ENCODE results near the gene RAMACL.

DNA sequence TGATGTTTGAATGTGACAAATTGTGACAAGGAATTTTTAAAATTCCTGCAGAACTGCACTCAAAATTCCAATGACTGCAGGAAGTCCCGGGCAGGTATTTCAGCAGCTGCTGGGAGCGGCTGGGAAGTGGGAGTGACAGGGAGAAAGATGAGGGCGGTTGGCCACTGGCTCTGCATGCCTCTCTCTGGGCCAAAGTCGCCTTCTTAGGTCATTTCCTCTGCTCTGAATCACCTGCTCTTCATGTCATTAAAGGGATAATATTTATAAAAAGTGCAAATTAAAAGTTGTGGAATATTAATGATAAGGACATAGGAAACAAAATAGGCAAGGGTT is 43.9 kb downstream of the RAMACL start:
- TF ChIP-seq POLR2A (IDR thresholded peaks at IDR 0.05): no peak
- TF ChIP-seq, protein P1, sequence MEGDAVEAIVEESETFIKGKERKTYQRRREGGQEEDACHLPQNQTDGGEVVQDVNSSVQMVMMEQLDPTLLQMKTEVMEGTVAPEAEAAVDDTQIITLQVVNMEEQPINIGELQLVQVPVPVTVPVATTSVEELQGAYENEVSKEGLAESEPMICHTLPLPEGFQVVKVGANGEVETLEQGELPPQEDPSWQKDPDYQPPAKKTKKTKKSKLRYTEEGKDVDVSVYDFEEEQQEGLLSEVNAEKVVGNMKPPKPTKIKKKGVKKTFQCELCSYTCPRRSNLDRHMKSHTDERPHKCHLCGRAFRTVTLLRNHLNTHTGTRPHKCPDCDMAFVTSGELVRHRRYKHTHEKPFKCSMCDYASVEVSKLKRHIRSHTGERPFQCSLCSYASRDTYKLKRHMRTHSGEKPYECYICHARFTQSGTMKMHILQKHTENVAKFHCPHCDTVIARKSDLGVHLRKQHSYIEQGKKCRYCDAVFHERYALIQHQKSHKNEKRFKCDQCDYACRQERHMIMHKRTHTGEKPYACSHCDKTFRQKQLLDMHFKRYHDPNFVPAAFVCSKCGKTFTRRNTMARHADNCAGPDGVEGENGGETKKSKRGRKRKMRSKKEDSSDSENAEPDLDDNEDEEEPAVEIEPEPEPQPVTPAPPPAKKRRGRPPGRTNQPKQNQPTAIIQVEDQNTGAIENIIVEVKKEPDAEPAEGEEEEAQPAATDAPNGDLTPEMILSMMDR (IDR thresholded peaks at IDR 0.05 in 8 of 11, conservative IDR thresholded peaks at IDR 0.05 in 3 of 11): no peak
- no peak for TF ChIP-seq POLR2AphosphoS5 (IDR thresholded peaks at IDR 0.05)
